Measurements from ENCODE around the gene PHF2. TPM values are rescaled to one million over a fixed set of nuclear protein-coding genes. Genes with fewer than 3 reads are reported as not detected.

The PHF2 gene
- total RNA-seq, 1 donor from 2014 or later: 18.8 TPM

DNA sequence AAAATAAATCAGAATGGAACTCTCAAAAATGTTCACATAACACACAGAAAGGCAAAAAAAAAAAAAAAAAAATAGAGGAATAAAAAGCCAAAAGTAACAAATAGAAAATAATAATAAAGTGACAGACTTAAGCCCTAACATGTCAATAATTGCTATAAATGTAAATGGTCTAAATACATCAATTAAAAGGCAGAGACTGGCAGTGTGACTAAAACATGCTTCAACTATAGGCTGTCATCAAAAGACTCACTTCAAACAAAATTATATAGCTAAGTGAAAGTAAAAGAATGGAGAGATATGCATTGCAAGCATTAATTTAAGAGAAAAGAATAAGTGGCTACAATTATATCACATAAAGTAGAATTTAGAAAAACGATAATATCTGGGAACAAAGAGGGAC is 114.2 kb downstream of the PHF2 start:
- H3K9me3 ChIP-seq (ENCODE audit: control insufficient read depth in 3 of 3, low read length in 3 of 3): peaks cover 0 to 6% (median 2%) of the 10 kb centered on the region in 3 donors
- H3K9ac ChIP-seq (ENCODE audit: low read depth in 1 of 3, low read length in 3 of 3): no peak overlapping the region
- H3K4me1 ChIP-seq (ENCODE audit: control insufficient read depth in 3 of 3, insufficient read depth in 3 of 3, low read length in 3 of 3): no peaks in the 10 kb centered on the region
- H3K36me3 ChIP-seq (ENCODE audit: control insufficient read depth in 3 of 3, insufficient read depth in 3 of 3, low read length in 3 of 3): no peaks in the 10 kb centered on the region
- no peak overlapping the region for H3K27ac ChIP-seq (ENCODE audit: low read depth, low read length)
- no peaks in the 10 kb centered on the region for H3K27me3 ChIP-seq (ENCODE audit: control insufficient read depth in 3 of 3, insufficient read depth in 3 of 3, low read length in 3 of 3)
- H3K4me3 ChIP-seq (ENCODE audit: low read length in 3 of 3): no peak overlapping the region

DNA sequence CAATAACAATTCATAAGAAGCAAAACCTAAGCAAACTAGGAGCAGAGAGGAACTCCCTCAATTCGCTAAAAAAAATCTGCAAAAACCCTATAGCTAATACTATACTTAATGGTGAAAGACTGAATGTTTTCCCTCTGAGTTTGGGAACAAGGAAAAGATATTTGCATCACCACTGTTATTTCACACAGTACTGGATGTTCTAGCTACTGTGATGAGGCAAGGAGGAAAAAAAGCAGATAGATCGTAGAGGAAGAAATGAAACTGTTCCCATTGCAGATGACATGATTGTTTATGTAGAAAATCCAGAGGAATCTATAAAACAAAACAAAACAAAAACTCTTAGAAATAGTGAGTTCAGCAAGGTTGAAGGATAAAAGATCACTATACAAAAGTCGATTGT is 116.7 kb downstream of the PHF2 start:
- H3K9me3 ChIP-seq (ENCODE audit: control insufficient read depth in 3 of 3, low read length in 3 of 3): peaks cover 0 to 6% (median 2%) of the 10 kb centered on the region in 3 donors
- H3K4me3 ChIP-seq (ENCODE audit: low read length in 3 of 3): no peak overlapping the region
- no peaks in the 10 kb centered on the region for H3K36me3 ChIP-seq (ENCODE audit: control insufficient read depth in 3 of 3, insufficient read depth in 3 of 3, low read length in 3 of 3)
- H3K27me3 ChIP-seq (ENCODE audit: control insufficient read depth in 3 of 3, insufficient read depth in 3 of 3, low read length in 3 of 3): no peaks in the 10 kb centered on the region
- H3K4me1 ChIP-seq (ENCODE audit: control insufficient read depth in 3 of 3, insufficient read depth in 3 of 3, low read length in 3 of 3): no peaks in the 10 kb centered on the region
- H3K9ac ChIP-seq (ENCODE audit: low read depth in 1 of 3, low read length in 3 of 3): no peak overlapping the region
- H3K27ac ChIP-seq (ENCODE audit: low read depth, low read length): no peak overlapping the region

DNA sequence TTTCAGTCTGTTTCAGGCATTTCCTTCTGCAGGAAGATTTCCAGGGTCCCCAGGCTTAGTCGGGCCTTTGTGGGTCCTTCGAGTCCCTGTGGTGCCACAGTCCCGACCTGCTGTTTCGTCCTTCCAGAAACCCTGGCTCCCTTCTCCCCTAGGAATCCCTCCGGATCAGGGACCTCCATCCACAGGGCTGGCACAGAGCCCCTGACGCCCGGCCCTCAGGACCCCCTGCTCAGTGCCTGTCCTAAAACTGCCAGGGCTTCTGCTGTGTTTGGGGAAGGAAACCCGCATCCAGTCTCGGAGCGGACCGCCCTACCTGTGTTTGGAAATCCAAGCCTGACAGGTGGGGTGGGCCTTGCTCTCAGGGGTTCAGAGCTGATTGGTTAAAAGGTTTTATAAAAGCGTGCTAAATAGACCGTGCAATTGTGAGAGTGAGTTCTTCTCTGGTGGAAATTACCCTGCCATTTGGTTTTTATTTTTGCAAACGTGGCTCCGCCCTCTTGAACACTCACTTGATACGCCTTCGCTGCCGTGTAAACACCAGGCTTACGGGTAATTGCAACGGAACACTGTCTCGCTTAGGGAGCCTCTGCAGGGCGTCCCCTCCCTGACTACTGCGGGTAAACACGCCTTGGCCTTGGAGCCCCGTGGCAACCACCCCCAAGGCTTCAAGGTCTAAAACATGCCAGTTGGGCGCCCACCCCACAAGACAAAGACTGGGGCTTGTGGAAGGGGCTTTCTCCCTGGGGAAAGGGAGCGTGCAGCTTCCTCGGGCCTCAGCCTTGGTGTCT is 121.2 kb downstream of the PHF2 start:
- Histone ChIP-seq H3K4me3 (ENCODE audit: low read length in 3 of 3) (no peak overlapping the region), H3K4me1 (ENCODE audit: control insufficient read depth in 3 of 3, insufficient read depth in 3 of 3, low read length in 3 of 3) (no peaks in the 10 kb centered on the region)

DNA sequence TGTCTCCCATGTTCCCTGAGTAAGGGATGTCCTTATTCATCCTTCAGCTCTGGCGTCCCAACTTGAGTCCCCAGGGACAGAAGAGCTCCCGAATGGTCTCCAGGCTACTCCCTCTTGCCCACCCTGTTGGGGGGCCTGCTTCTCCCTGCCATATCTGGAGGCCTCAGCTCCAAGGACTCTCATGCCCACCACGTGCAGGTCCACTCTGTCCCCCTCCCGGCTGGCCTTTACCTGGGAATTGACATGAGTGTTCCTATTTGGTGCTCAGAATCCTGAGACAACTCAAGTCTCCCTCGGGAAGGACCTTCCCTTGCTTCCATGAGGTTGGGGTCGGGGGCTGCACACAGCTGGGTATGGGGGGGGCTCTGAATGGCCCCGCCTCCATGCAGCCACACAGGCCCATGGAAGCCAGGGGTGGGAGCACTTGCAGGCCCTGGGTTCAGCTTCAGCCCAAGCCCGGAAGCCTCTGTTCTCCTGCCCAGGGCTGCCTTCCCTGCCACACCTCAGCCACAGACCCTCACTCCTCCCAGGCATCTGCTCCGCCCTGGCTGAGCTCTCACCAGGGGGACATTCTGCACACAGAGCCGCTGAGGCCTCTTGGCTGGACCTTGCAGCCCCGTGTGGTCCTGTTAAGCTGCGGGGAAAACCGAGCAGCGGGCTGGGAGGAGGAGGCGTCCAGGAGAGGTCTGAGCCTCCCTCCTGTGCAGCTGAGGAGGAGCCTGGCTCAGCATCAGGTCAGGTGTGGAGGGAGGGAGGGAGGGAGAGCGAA is 121.9 kb downstream of the PHF2 start:
- Histone ChIP-seq H3K27me3 (ENCODE audit: control insufficient read depth in 3 of 3, insufficient read depth in 3 of 3, low read length in 3 of 3) (no peaks in the 10 kb centered on the region), H3K27ac (ENCODE audit: low read depth, low read length) (no peak overlapping the region), H3K36me3 (ENCODE audit: control insufficient read depth in 3 of 3, insufficient read depth in 3 of 3, low read length in 3 of 3) (no peaks in the 10 kb centered on the region), H3K9me3 (ENCODE audit: control insufficient read depth in 3 of 3, low read length in 3 of 3) (peaks cover 2 to 7% (median 6%) of the 10 kb centered on the region in 3 donors), H3K4me1 (ENCODE audit: control insufficient read depth in 3 of 3, insufficient read depth in 3 of 3, low read length in 3 of 3) (no peaks in the 10 kb centered on the region), H3K9ac (ENCODE audit: low read depth in 1 of 3, low read length in 3 of 3) (no peak overlapping the region), H3K4me3 (ENCODE audit: low read length in 3 of 3) (no peak overlapping the region)

More for the DNA sequence above, 121.2 kb downstream of the PHF2 start:
- H3K27me3 ChIP-seq (ENCODE audit: control insufficient read depth in 3 of 3, insufficient read depth in 3 of 3, low read length in 3 of 3): no peaks in the 10 kb centered on the region
- H3K9ac ChIP-seq (ENCODE audit: low read depth in 1 of 3, low read length in 3 of 3): no peak overlapping the region
- no peak overlapping the region for H3K27ac ChIP-seq (ENCODE audit: low read depth, low read length)
- H3K36me3 ChIP-seq (ENCODE audit: control insufficient read depth in 3 of 3, insufficient read depth in 3 of 3, low read length in 3 of 3): no peaks in the 10 kb centered on the region
- H3K9me3 ChIP-seq (ENCODE audit: control insufficient read depth in 3 of 3, low read length in 3 of 3): peaks cover 2 to 7% (median 6%) of the 10 kb centered on the region in 3 donors

DNA sequence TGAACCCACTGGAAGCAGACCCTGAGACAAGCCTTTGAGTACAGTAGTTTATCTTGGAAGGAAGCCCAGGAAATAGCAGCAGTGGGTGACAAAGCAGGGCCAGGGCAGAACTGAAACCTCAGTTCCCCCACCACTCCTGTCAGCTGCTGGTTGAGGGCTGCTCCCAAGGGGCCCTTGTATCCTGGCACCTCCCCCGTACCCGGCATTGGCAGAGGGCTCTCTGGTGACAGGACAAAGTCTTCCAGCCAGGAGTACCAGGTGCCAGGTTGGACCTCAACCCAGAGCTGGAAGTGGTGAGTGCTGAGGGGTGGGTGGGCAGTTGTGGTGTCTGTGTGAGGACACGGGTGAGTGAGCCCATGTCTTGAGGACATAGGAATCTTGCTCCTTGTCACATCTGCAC is 123.3 kb downstream of the PHF2 start:
- Histone ChIP-seq H3K4me3 (ENCODE audit: low read length in 3 of 3) (no peak overlapping the region), H3K36me3 (ENCODE audit: control insufficient read depth in 3 of 3, insufficient read depth in 3 of 3, low read length in 3 of 3) (no peaks in the 10 kb centered on the region), H3K9ac (ENCODE audit: low read depth in 1 of 3, low read length in 3 of 3) (no peak overlapping the region), H3K4me1 (ENCODE audit: control insufficient read depth in 3 of 3, insufficient read depth in 3 of 3, low read length in 3 of 3) (no peaks in the 10 kb centered on the region), H3K27me3 (ENCODE audit: control insufficient read depth in 3 of 3, insufficient read depth in 3 of 3, low read length in 3 of 3) (no peaks in the 10 kb centered on the region), H3K9me3 (ENCODE audit: control insufficient read depth in 3 of 3, low read length in 3 of 3) (peaks cover 2 to 7% (median 6%) of the 10 kb centered on the region in 3 donors), H3K27ac (ENCODE audit: low read depth, low read length) (no peak overlapping the region)

DNA sequence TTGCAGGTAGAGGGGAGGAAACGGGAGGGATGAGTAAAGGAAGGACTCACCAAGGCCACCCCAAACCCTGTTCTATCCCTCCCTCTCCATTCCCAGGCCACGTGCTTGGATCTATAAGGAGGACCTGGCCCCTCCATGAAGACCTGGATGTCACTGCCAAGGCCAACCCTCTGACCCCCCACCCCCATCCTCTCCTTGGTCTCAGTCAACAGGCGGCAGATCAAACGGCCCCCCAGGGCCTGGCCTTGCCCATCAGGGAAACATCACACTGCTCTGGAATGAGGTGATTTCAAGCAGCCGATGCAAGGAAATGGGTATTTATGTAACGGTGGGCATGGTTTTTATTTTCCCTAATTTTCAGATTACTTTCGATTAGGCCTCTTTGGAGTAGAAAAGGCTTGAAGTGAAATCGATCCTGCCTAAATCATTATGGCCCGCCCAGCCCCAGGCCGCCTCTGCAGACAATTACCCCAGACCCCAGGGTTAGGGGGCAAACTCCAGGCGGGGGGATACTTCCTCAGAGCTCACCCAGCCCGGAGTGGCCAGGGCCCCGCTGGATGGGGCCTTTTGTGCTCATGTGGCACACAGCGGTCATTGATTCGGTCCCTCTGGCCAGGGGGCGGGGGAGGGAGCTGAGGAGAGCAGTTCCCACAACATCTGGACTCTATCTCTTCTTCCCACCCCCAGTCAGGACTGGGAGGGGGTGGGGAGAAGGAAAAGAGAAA is 125.3 kb downstream of the PHF2 start:
- no peak overlapping the region for H3K4me3 ChIP-seq (ENCODE audit: low read length in 3 of 3)

DNA sequence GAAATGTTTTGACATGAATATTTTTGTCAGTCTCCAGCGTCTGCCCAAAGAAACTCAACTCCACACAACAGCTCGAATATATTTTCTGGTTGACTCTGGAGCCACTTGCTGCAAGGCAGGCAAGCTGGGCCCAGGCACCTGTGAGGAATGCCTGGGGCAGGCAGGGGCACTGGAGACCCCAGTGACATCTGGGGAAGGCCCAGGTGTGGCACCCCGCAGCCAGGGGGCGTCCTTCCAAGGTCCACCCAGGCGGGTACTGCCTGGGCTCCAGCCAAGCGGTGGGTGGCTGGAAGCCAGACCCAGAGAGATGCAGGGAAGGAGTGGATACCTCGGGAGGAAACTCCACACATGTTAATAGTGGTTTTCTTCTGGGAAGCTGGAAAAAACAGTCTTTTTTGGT is 125.9 kb downstream of the PHF2 start:
- H3K9me3 ChIP-seq (ENCODE audit: control insufficient read depth in 3 of 3, low read length in 3 of 3): peaks cover 2 to 9% (median 6%) of the 10 kb centered on the region in 3 donors
- H3K36me3 ChIP-seq (ENCODE audit: control insufficient read depth in 3 of 3, insufficient read depth in 3 of 3, low read length in 3 of 3): no peaks in the 10 kb centered on the region
- H3K4me3 ChIP-seq (ENCODE audit: low read length in 3 of 3): no peak overlapping the region
- H3K4me1 ChIP-seq (ENCODE audit: control insufficient read depth in 3 of 3, insufficient read depth in 3 of 3, low read length in 3 of 3): no peaks in the 10 kb centered on the region
- H3K27me3 ChIP-seq (ENCODE audit: control insufficient read depth in 3 of 3, insufficient read depth in 3 of 3, low read length in 3 of 3): no peaks in the 10 kb centered on the region
- no peak overlapping the region for H3K27ac ChIP-seq (ENCODE audit: low read depth, low read length)
- no peak overlapping the region for H3K9ac ChIP-seq (ENCODE audit: low read depth in 1 of 3, low read length in 3 of 3)

More for the DNA sequence above, 125.3 kb downstream of the PHF2 start:
- H3K36me3 ChIP-seq (ENCODE audit: control insufficient read depth in 3 of 3, insufficient read depth in 3 of 3, low read length in 3 of 3): no peaks in the 10 kb centered on the region
- H3K27ac ChIP-seq (ENCODE audit: low read depth, low read length): no peak overlapping the region
- H3K27me3 ChIP-seq (ENCODE audit: control insufficient read depth in 3 of 3, insufficient read depth in 3 of 3, low read length in 3 of 3): no peaks in the 10 kb centered on the region
- peaks cover 2 to 7% (median 6%) of the 10 kb centered on the region in 3 donors for H3K9me3 ChIP-seq (ENCODE audit: control insufficient read depth in 3 of 3, low read length in 3 of 3)
- no peak overlapping the region for H3K9ac ChIP-seq (ENCODE audit: low read depth in 1 of 3, low read length in 3 of 3)
- no peaks in the 10 kb centered on the region for H3K4me1 ChIP-seq (ENCODE audit: control insufficient read depth in 3 of 3, insufficient read depth in 3 of 3, low read length in 3 of 3)

DNA sequence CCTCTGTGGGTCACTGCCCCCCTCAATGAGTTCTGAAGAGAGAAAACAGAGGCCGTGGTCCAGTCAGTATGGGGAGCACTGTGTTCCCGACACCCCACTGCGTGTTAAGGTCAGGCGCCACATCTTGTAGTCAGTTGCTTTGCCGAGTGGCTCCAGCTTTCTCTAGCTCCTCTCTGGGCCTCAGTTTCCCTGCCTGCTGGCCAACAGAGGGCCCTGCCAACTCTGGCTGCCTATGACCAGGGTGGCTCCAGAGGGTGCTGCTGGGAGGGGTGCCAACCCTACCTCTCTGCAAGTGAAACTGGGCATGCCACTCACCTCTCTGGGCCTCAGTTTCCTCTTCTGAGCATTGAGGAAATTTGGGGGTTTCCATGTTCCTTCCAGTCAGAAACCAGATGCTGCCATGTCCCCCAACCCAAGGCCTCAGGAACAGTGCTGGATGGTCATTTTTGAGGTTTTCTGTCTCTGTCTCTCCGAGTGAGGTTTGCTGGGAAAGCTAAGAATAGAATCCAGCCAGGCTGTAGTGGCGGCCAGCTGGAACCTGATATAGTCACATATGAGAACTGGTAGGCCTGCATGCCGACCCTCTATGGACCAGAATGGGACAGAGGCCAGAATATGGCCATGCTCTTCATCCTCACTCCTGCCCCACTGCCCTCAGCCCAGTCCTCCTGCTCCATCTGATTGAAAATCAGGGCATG is 132.1 kb downstream of the PHF2 start:
- Histone ChIP-seq H3K9me3 (ENCODE audit: control insufficient read depth in 3 of 3, low read length in 3 of 3) (peaks cover 0 to 5% (median 4%) of the 10 kb centered on the region in 3 donors), H3K36me3 (ENCODE audit: control insufficient read depth in 3 of 3, insufficient read depth in 3 of 3, low read length in 3 of 3) (peaks cover 0 to 2% (median 0%) of the 10 kb centered on the region in 3 donors), H3K4me3 (ENCODE audit: low read length in 3 of 3) (peak overlapping the region; percentile 38 to 62 (median 41)), H3K9ac (ENCODE audit: low read depth in 1 of 3, low read length in 3 of 3) (peak overlapping the region; percentile 50 to 66 (median 64)), H3K4me1 (ENCODE audit: control insufficient read depth in 3 of 3, insufficient read depth in 3 of 3, low read length in 3 of 3) (peaks cover 5 to 11% (median 6%) of the 10 kb centered on the region in 3 donors), H3K27ac (ENCODE audit: low read depth, low read length) (peak overlapping the region; percentile 40), H3K27me3 (ENCODE audit: control insufficient read depth in 3 of 3, insufficient read depth in 3 of 3, low read length in 3 of 3) (peaks cover 0 to 3% (median 0%) of the 10 kb centered on the region in 3 donors)

DNA sequence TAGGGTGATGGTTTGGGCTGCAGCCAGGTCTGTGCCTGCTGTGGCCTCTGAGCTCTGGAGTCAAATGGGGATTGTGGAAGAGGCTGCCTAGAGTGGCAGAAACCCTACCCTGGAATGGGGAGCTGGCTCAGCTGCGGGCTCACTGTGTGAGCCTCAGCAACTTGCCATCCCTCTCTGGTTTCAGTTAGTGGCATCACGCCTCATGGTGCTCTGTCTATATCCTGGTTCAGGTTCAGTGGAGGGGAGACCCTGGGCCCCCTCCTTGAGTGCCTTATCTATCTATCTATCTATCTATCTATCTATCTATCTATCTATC is 132.6 kb downstream of the PHF2 start:
- Histone ChIP-seq H3K9ac (ENCODE audit: low read depth in 1 of 3, low read length in 3 of 3) (no peak overlapping the region), H3K36me3 (ENCODE audit: control insufficient read depth in 3 of 3, insufficient read depth in 3 of 3, low read length in 3 of 3) (peaks cover 0 to 2% (median 0%) of the 10 kb centered on the region in 3 donors), H3K9me3 (ENCODE audit: control insufficient read depth in 3 of 3, low read length in 3 of 3) (peaks cover 0 to 5% (median 4%) of the 10 kb centered on the region in 3 donors), H3K4me3 (ENCODE audit: low read length in 3 of 3) (peak overlapping the region; percentile 22 to 62 (median 28)), H3K27ac (ENCODE audit: low read depth, low read length) (peak overlapping the region; percentile 40), H3K4me1 (ENCODE audit: control insufficient read depth in 3 of 3, insufficient read depth in 3 of 3, low read length in 3 of 3) (peaks cover 5 to 11% (median 6%) of the 10 kb centered on the region in 3 donors), H3K27me3 (ENCODE audit: control insufficient read depth in 3 of 3, insufficient read depth in 3 of 3, low read length in 3 of 3) (peaks cover 0 to 3% (median 0%) of the 10 kb centered on the region in 3 donors)
